OCI-LY3 (cell line): ENCODE measurements around the gene PRSS8.

Experiments
- H2AFZ ChIP-seq: fragments of 200-600, 300-600 bp; shearing (Covaris generic); 2 replicates; pipeline ENCODE4 v1.6.0; 2014; ENCODE audit warnings: antibody characterized with exemption, low read depth, low read length
- H3K27ac ChIP-seq: fragments of 200-600, 300-600 bp; sonication (generic); 2 replicates; pipeline ENCODE4 v1.5.1; 2014; ENCODE audit warnings: mild to moderate bottlenecking, low read length, moderate library complexity, mixed read lengths
- H3K27me3 ChIP-seq: fragments of 200-600, 300-600 bp; sonication (generic); 2 replicates; pipeline ENCODE4 v1.6.1; 2014; ENCODE audit warnings: low read depth, low read length, mixed read lengths
- H3K36me3 ChIP-seq: fragments of 200-600, 300-600 bp; sonication (generic); replicated peaks from 2 replicates; pipeline ENCODE3; 2014; ENCODE audit warnings: low read depth, low read length, mixed read lengths
- H3K4me1 ChIP-seq: fragments of 300-600, 200-600 bp; sonication (generic); 2 replicates; pipeline ENCODE4 v1.6.1; 2014; ENCODE audit warnings: low read length, mixed read lengths
- H3K4me2 ChIP-seq: fragments of 200-600, 300-600 bp; sonication (generic); 2 replicates; pipeline ENCODE4 v1.6.1; 2014; ENCODE audit warnings: low read length, mixed read lengths
- H3K4me3 ChIP-seq: fragments of 300-600, 200-600 bp; sonication (generic); 2 replicates; pipeline ENCODE4 v1.5.1; 2014; ENCODE audit warnings: antibody characterized with exemption, mild to moderate bottlenecking, low read length, moderate library complexity
- H3K79me2 ChIP-seq: fragments of 300-600, 200-600 bp; shearing (Covaris generic); 2 replicates; pipeline ENCODE4 v1.6.1; 2014; ENCODE audit warnings: mild to moderate bottlenecking, low read length, mixed read lengths
- H3K9ac ChIP-seq: fragments of 300-600, 200-600 bp; shearing (Covaris generic); 2 replicates; pipeline ENCODE4 v1.6.0; 2014; ENCODE audit warnings: mild to moderate bottlenecking, low read length, moderate library complexity
- H3K9me3 ChIP-seq: fragments of 200-600, 300-600 bp; shearing (Covaris generic); 2 replicates; pipeline ENCODE4 v1.6.1; 2014; ENCODE audit warnings: low read length, mixed read lengths; ENCODE audit not compliant: insufficient read depth
- H4K20me1 ChIP-seq: fragments of 200-600, 300-600 bp; sonication (generic); 2 replicates; pipeline ENCODE4 v1.6.1; 2016; ENCODE audit warnings: low read length, mixed read lengths; ENCODE audit not compliant: insufficient read depth
- CTCF ChIP-seq: fragments of 200-600, 300-600 bp; sonication (generic); IDR thresholded peaks from 2 replicates; pipeline ENCODE4 v1.5.1; 2014; ENCODE audit warnings: antibody characterized with exemption, low read length, low read depth
- EZH2phosphoT487 ChIP-seq: fragments of 200-600 bp; shearing (Covaris generic); IDR thresholded peaks from 2 replicates; pipeline ENCODE4 v1.6.1; 2018; ENCODE audit warnings: antibody characterized with exemption, mixed run types, low read depth

Gene PRSS8

GRCh38 chr16:31094088-31094423 is 41.5 kb downstream of the PRSS8 start:
- Histone ChIP-seq H3K4me3 (peak overlapping the region; percentile 85), H3K9me3 (no peaks in the 10 kb centered on the region), H2AFZ (peak overlapping the region; percentile 96; the same call in 1 of the 2 replicates), H3K27ac (peak overlapping the region; percentile 71), H3K36me3 (peaks cover 11% of the 10 kb centered on the region), H3K4me2 (peak overlapping the region; percentile 80), H3K79me2 (peaks cover 39% of the 10 kb centered on the region), H3K9ac (peak overlapping the region; percentile 85), H3K27me3 (no peaks in the 10 kb centered on the region), H4K20me1 (0 out of 2 replicates have a peak, but pooled peaks cover 4% of the 10 kb centered on the region), H3K4me1 (peaks cover 12% of the 10 kb centered on the region)
- TF ChIP-seq CTCF (no peak), EZH2phosphoT487 (no peak)

- peak overlapping the region; percentile 85 for H3K4me3 ChIP-seq
- peak overlapping the region; percentile 80 for H3K4me2 ChIP-seq
- no peaks in the 10 kb centered on the region for H3K27me3 ChIP-seq
- H3K27ac ChIP-seq: no peak overlapping the region
- peak overlapping the region; percentile 85 for H3K9ac ChIP-seq
- H3K4me1 ChIP-seq: peaks cover 12% of the 10 kb centered on the region
- 0 out of 2 replicates have a peak, but pooled peaks cover 4% of the 10 kb centered on the region for H4K20me1 ChIP-seq
- H3K36me3 ChIP-seq: peaks cover 11% of the 10 kb centered on the region
- TF ChIP-seq CTCF (no peak), EZH2phosphoT487 (no peak)
- H3K79me2 ChIP-seq: peaks cover 39% of the 10 kb centered on the region
- H2AFZ ChIP-seq: no peak overlapping the region
- H3K9me3 ChIP-seq: no peaks in the 10 kb centered on the region
Observed at GRCh38 chr16:31093132-31093703, 42.3 kb downstream of the PRSS8 start.

GRCh38 chr16:31092330-31092729 is 43.2 kb downstream of the PRSS8 start:
- peaks cover 12% of the 10 kb centered on the region for H3K4me1 ChIP-seq

GRCh38 chr16:31090540-31090939 is 45.0 kb downstream of the PRSS8 start:
- peaks cover 13% of the 10 kb centered on the region for H3K36me3 ChIP-seq
- H3K9ac ChIP-seq: no peak overlapping the region
- no peaks in the 10 kb centered on the region for H3K27me3 ChIP-seq
- peaks cover 39% of the 10 kb centered on the region for H3K79me2 ChIP-seq
- no peak overlapping the region for H2AFZ ChIP-seq
- H3K4me2 ChIP-seq: no peak overlapping the region
- H3K9me3 ChIP-seq: no peaks in the 10 kb centered on the region
- H3K4me1 ChIP-seq: peaks cover 9% of the 10 kb centered on the region
- no peak overlapping the region for H3K27ac ChIP-seq
- TF ChIP-seq EZH2phosphoT487: no peak
- no peak for TF ChIP-seq CTCF
- no peak overlapping the region for H3K4me3 ChIP-seq
- H4K20me1 ChIP-seq: peaks cover 4% of the 10 kb centered on the region; the same call in 1 of the 2 replicates

More at GRCh38 chr16:31092330-31092729, 43.2 kb downstream of the PRSS8 start:
- H3K9ac ChIP-seq: no peak overlapping the region
- 0 out of 2 replicates have a peak, but pooled peaks cover 4% of the 10 kb centered on the region for H4K20me1 ChIP-seq
- H3K27ac ChIP-seq: no peak overlapping the region
- H3K4me2 ChIP-seq: no peak overlapping the region
- no peak overlapping the region for H3K4me3 ChIP-seq
- no peaks in the 10 kb centered on the region for H3K27me3 ChIP-seq
- no peak overlapping the region for H2AFZ ChIP-seq
- peaks cover 39% of the 10 kb centered on the region for H3K79me2 ChIP-seq
- H3K36me3 ChIP-seq: peaks cover 11% of the 10 kb centered on the region
- TF ChIP-seq CTCF (no peak), EZH2phosphoT487 (no peak)
- H3K9me3 ChIP-seq: no peaks in the 10 kb centered on the region
